Activated naive CD8-positive, alpha-beta T cell treated with anti-CD3 and anti-CD28 coated beads, Interleukin-2, amount 50 U/mL, for 16 hours (primary cell): ENCODE results near the gene KIF2C.
"Not testable (repeated sequence)": the region's sequence is repeated elsewhere in the genome, so short reads cannot be mapped to it uniquely, and the experiment has no call there.

ENCODE experiments used
- DNase-seq: peaks from one replicate; pipeline ENCODE4 v3.0.0-alpha.2; 2020; ENCODE audit warnings: low read depth, low spot score

KIF2C gene

DNA sequence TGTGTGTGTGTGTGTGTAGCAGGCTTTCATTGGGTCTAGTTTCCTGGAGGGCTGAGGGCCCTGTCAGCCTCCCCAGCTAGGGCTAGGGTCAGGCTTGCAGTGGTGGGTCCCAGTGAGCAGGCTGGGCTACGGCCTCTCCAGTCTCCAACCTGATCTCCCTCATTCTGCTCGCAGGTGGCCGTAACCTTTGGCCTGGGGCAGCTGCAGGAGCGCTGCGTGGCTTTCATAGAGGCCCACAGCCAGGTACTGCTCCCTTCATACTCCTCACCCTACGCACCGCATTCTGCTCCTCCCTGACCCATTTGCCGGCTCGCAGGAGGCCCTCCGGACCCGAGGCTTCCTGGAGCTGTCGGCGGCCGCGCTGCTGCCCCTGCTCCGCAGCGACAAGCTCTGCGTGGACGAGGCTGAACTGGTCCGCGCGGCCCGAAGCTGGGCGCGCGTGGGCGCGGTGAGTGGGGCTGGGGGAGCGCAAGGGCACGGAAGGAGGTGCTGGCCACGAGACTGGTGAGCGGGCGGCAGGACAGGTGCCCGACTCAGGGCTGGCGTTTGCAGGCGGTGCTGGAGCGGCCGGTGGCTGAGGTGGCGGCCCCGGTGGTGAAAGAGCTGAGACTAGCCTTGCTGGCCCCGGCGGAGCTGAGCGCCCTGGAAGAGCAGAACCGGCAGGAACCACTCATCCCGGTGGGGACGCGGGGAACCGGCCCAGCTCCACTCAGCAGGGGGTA is 73.3 kb downstream of the KIF2C start:
- no peak for DNase-seq

DNA sequence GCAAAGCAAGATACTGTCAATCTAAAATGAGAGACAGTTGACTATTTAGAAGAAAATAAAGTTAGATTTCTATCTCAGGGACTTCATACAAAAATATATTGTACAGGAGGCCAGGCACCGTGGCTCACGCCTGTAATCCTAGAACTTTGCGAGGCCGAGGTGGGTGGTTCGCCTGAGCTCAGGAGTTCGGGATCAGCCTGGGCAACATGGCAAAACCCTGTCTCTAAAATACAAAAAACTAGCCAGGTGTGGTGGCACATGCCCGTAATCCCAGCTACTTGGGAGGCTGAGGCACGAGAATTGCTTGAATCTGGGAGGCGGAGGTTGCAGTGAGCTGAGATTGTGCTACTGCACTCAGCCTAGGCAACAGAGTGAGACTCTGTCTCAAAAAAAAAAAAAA is 76.3 kb downstream of the KIF2C start:
- DNase-seq: not testable (repeated sequence)

DNA sequence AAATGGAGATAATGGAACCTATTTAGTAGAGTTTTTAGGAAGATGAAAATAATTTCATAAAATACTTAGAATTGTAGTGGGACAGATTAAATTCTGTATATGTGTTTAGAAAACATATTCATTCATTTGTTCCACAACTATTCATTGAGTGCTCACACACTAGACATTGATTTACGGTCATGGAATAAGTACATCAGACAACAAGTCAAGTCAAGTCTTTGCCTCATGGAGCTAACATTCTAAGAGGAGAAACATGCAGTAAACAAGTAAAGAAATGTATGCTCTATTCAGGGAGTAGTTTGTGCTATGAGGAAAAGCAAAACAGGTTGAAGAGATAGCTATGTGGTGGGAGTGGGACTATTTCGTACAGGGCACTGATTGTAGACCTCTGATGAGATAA is 77.7 kb downstream of the KIF2C start:
- DNase-seq: no peak
